Esophagus squamous epithelium (tissue), 4 donors: ENCODE measurements around the gene SOCS6.

ENCODE experiments used
- POLR2A ChIP-seq, 4 donors: fragments of 450-650 bp; IDR thresholded peaks; one replicate each; pipeline ENCODE4 v1.6.1; 2017; ENCODE audit warnings: antibody characterized with exemption in 4 of 4, mild to moderate bottlenecking in 4 of 4, moderate library complexity in 3 of 4
- TF ChIP-seq, protein P1 (sequence below), 6 experiments: fragments of 450-650 bp in 4 of 6; fragments of 200-600 bp in 2 of 6; sonication (generic) in 2 of 6; IDR thresholded peaks; one replicate each; pipeline ENCODE4 v1.5.1; 2016 to 2019; ENCODE audit warnings: antibody characterized with exemption in 6 of 6, mild to moderate bottlenecking in 4 of 6, moderate library complexity in 4 of 6

GRCh38 chr18:70368903-70369302, 80.1 kb downstream of the SOCS6 start:
- TF ChIP-seq POLR2A (IDR thresholded peaks at IDR 0.05) = no peak
- TF ChIP-seq, protein P1, sequence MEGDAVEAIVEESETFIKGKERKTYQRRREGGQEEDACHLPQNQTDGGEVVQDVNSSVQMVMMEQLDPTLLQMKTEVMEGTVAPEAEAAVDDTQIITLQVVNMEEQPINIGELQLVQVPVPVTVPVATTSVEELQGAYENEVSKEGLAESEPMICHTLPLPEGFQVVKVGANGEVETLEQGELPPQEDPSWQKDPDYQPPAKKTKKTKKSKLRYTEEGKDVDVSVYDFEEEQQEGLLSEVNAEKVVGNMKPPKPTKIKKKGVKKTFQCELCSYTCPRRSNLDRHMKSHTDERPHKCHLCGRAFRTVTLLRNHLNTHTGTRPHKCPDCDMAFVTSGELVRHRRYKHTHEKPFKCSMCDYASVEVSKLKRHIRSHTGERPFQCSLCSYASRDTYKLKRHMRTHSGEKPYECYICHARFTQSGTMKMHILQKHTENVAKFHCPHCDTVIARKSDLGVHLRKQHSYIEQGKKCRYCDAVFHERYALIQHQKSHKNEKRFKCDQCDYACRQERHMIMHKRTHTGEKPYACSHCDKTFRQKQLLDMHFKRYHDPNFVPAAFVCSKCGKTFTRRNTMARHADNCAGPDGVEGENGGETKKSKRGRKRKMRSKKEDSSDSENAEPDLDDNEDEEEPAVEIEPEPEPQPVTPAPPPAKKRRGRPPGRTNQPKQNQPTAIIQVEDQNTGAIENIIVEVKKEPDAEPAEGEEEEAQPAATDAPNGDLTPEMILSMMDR (IDR thresholded peaks at IDR 0.05) = no peak
